Lung (tissue), 12 donors: Measurements from ENCODE around the gene NAXE. TPM values are rescaled to one million over a fixed set of nuclear protein-coding genes. Genes with fewer than 3 reads are reported as not detected.

Source experiments
- ATAC-seq: fragments of 200-7000 bp; cut with Tn5 transposase; one replicate; pipeline ENCODE4 v1.9.1; 2020; ENCODE audit warnings: moderate number of reproducible peaks; ENCODE audit not compliant: insufficient read depth, low FRiP score
- DNase-seq, 3 donors: peaks; one replicate each; pipeline ENCODE4 v3.0.0-alpha.2; 2013 to 2017
- H3K27ac ChIP-seq, 2 donors: one replicate each; pipeline ENCODE4 v1.5.1; 2013; ENCODE audit warnings: mild to moderate bottlenecking in 2 of 2, moderate library complexity in 2 of 2, control low read depth in 1 of 2, inconsistent platforms in 1 of 2, low read depth in 1 of 2, low read length in 1 of 2
- H3K27me3 ChIP-seq, 3 donors: one replicate each; pipeline ENCODE4 v1.5.1; 2013; ENCODE audit warnings: low read length in 2 of 3; ENCODE audit not compliant: control insufficient read depth in 3 of 3, insufficient read depth in 3 of 3
- H3K36me3 ChIP-seq, 4 donors: one replicate each; pipeline ENCODE4 v1.5.1; 2013; ENCODE audit warnings: low read length in 4 of 4, mild to moderate bottlenecking in 1 of 4, moderate library complexity in 1 of 4; ENCODE audit not compliant: control insufficient read depth in 4 of 4, insufficient read depth in 4 of 4
- H3K4me1 ChIP-seq, 5 donors: one replicate each; pipeline ENCODE4 v1.5.1; 2013; ENCODE audit warnings: low read length in 5 of 5, mild to moderate bottlenecking in 2 of 5, moderate library complexity in 1 of 5; ENCODE audit not compliant: control insufficient read depth in 5 of 5, insufficient read depth in 5 of 5
- H3K4me3 ChIP-seq: one replicate; pipeline ENCODE4 v1.5.1; 2013; ENCODE audit warnings: mild to moderate bottlenecking, control low read depth, moderate library complexity
- H3K9ac ChIP-seq, 2 donors: one replicate each; pipeline ENCODE4 v1.5.1; 2013; ENCODE audit warnings: low read length in 2 of 2, control low read depth in 1 of 2; ENCODE audit not compliant: insufficient read depth in 1 of 2
- H3K9me3 ChIP-seq, 4 donors: one replicate each; pipeline ENCODE4 v1.5.1; 2013; ENCODE audit warnings: low read length in 3 of 4, mild to moderate bottlenecking in 1 of 4, moderate library complexity in 1 of 4; ENCODE audit not compliant: control insufficient read depth in 4 of 4, insufficient read depth in 3 of 4
- CTCF ChIP-seq: IDR thresholded peaks from 2 replicates; pipeline ENCODE4 v1.5.1; 2012; ENCODE audit warnings: mild to moderate bottlenecking; ENCODE audit errors: control extremely low read depth, extremely low read depth
- WGBS, 2 donors: extraction: QIAGEN DNeasy Blood & Tissue Kit; methylation state at CpG; one replicate each; pipeline ENCODE4 v1.1.7; 2013; 5-methylcytosine and 5-hydroxymethylcytosine counted together
- polyA plus RNA-seq, 2 donors: library from polyadenylated mRNA; stranded (reverse); fragments of 200-250 nt; gene quantifications; one replicate each; pipeline ENCODE4 v1.2.1, GENCODE V29; 2013
- total RNA-seq, 2 donors: library from RNA; depleted of rRNA in 1 of 2; stranded (reverse); fragments of >200 nt in 1 of 2; gene quantifications; one replicate each; pipeline ENCODE4 v1.2.1, GENCODE V29; 2014 to 2021
- donor health status: control.
- donor health status: control.
- donor health status: Bipolar disorder and iron deficiency.
- donor health status: healthy.
- donor health status: DM: yes; HTN: yes; CAD: no.

The NAXE gene
- total and polyA plus RNA-seq, 4 donors: 38.1 to 95.8 (median 78.8) TPM

GRCh38 chr1:156594190-156594589 lies 2.6 kb downstream of the NAXE start:
- ATAC-seq: no peak
- no peak overlapping the region for H3K27ac ChIP-seq
- H3K27me3 ChIP-seq: no peaks in the 10 kb centered on the region
- H3K4me1 ChIP-seq: peaks cover 0 to 12% (median 3%) of the 10 kb centered on the region in 5 donors
- no peak overlapping the region for H3K4me3 ChIP-seq
- no peak overlapping the region for H3K9ac ChIP-seq
- H3K9me3 ChIP-seq: no peaks in the 10 kb centered on the region
- no peak for TF ChIP-seq CTCF
- H3K36me3 ChIP-seq: peaks cover 3 to 37% (median 21%) of the 10 kb centered on the region in 4 donors
- no peak for DNase-seq
- WGBS, 2 donors: 90 to 95% methylated on average over 3 of the region's 3 CpGs

- Histone ChIP-seq H3K9ac (no peak overlapping the region), H3K4me1 (peaks cover 0 to 12% (median 4%) of the 10 kb centered on the region in 5 donors), H3K4me3 (no peak overlapping the region), H3K27me3 (no peaks in the 10 kb centered on the region), H3K9me3 (no peaks in the 10 kb centered on the region), H3K36me3 (peaks cover 3 to 37% (median 21%) of the 10 kb centered on the region in 4 donors), H3K27ac (no peak overlapping the region)
- TF ChIP-seq CTCF: no peak
- ATAC-seq: no peak
- 94 to 95% methylated on average over 2 of the region's 2 CpGs for WGBS, 2 donors
- no peak for DNase-seq
Observed at GRCh38 chr1:156595016-156595415, 3.4 kb downstream of the NAXE start.

GRCh38 chr1:156596426-156596825 lies 4.8 kb downstream of the NAXE start:
- no peak for DNase-seq
- Histone ChIP-seq H3K36me3 (peaks cover 3 to 37% (median 21%) of the 10 kb centered on the region in 4 donors), H3K9me3 (no peaks in the 10 kb centered on the region), H3K27ac (no peak overlapping the region), H3K4me3 (no peak overlapping the region), H3K27me3 (no peaks in the 10 kb centered on the region), H3K9ac (no peak overlapping the region), H3K4me1 (peaks cover 0 to 8% (median 4%) of the 10 kb centered on the region in 5 donors)
- no peak for ATAC-seq
- no peak for TF ChIP-seq CTCF
- WGBS, 2 donors: 89 to 94% methylated on average over 3 of the region's 3 CpGs

- no peaks in the 10 kb centered on the region for H3K27me3 ChIP-seq
- H3K4me1 ChIP-seq: peaks cover 3 to 10% (median 6%) of the 10 kb centered on the region in 5 donors
- H3K9ac ChIP-seq: no peak overlapping the region
- no peak overlapping the region for H3K4me3 ChIP-seq
- no peak overlapping the region for H3K27ac ChIP-seq
- TF ChIP-seq CTCF: no peak
- WGBS, 2 donors: 95 to 96% methylated on average over 5 of the region's 5 CpGs
- H3K36me3 ChIP-seq: peaks cover 3 to 37% (median 21%) of the 10 kb centered on the region in 4 donors
- ATAC-seq (no peak), DNase-seq (no peak)
- H3K9me3 ChIP-seq: no peaks in the 10 kb centered on the region
Observed at GRCh38 chr1:156598125-156598524, 6.5 kb downstream of the NAXE start.
